C4-2B (cell line): Measurements from ENCODE around the gene EFNA2.
"Not testable (repeated sequence)": the region's sequence is repeated elsewhere in the genome, so short reads cannot be mapped to it uniquely, and the experiment has no call there.

ENCODE experiments used
- H3K27ac ChIP-seq: fragments of 450-650 bp; 2 replicates; pipeline ENCODE4 v1.5.1; 2017
- ZFX ChIP-seq: fragments of 450-650 bp; IDR thresholded peaks from 2 replicates; pipeline ENCODE4 v1.6.1; 2017
- TF ChIP-seq, protein P1 (sequence below): fragments of 450-650 bp; conservative IDR thresholded peaks from 2 replicates; pipeline ENCODE4 v1.5.1; 2017; ENCODE audit warnings: mild to moderate bottlenecking

EFNA2 gene

DNA sequence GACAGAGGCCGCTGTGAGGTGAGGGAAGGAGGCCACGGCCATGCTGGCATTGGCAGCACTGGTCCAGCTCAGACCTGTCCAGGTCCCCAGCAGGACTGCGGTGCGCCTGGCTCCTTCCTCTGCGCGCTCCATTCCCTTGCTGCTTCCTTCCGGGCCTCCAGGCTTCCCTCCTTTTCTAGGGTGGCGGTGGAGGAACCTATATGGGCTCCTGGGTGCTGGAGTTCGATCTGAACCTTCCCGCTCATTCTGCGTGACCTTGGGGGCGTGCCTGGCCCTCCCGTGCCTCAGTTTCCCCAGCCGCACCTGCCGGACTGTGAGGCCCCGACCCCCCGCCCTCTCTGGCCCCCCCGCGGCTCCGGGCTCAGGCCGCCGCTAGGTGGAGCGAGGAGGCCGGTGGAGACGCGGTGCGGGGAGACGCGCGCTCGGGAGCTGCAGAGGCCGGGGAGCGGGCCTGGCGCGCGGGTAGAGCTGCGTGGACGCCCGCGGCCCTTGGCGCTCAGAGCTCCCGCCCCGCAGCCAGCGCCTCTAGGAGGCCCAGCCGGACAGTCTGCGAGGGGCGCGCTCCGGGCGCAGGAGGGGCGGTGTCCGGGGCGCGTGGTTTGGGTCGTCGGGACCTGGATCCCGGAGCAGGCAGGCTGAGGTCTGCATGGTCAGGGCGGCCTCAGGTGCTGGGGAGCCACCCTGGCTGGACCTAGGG, 29.9 kb downstream of the EFNA2 start:
- H3K27ac ChIP-seq = no peak overlapping the region
- TF ChIP-seq, protein P1, sequence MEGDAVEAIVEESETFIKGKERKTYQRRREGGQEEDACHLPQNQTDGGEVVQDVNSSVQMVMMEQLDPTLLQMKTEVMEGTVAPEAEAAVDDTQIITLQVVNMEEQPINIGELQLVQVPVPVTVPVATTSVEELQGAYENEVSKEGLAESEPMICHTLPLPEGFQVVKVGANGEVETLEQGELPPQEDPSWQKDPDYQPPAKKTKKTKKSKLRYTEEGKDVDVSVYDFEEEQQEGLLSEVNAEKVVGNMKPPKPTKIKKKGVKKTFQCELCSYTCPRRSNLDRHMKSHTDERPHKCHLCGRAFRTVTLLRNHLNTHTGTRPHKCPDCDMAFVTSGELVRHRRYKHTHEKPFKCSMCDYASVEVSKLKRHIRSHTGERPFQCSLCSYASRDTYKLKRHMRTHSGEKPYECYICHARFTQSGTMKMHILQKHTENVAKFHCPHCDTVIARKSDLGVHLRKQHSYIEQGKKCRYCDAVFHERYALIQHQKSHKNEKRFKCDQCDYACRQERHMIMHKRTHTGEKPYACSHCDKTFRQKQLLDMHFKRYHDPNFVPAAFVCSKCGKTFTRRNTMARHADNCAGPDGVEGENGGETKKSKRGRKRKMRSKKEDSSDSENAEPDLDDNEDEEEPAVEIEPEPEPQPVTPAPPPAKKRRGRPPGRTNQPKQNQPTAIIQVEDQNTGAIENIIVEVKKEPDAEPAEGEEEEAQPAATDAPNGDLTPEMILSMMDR = peak; percentile 89
- no peak for TF ChIP-seq ZFX

DNA sequence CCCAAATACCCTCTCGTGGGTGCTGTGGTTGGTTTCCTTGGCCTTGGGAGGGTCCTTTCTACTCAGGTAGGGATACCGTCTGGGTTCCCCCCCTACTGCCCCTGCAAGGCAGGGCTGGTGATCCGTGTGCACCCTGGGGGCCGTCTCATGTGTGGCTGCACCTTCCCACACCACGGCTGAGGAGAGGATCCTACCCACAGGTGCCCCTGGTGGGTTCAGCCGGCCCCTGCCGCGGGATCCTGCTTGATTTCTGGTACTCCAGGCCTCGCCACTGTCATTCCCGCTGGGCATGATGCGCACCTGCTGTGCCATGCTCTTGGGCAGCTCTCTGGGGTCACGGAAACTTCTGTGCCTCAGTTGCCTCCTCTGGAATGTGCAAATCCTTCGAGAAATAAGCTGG, 30.8 kb downstream of the EFNA2 start:
- TF ChIP-seq, protein P1 = no peak
- TF ChIP-seq ZFX = no peak
- no peak overlapping the region for H3K27ac ChIP-seq

DNA sequence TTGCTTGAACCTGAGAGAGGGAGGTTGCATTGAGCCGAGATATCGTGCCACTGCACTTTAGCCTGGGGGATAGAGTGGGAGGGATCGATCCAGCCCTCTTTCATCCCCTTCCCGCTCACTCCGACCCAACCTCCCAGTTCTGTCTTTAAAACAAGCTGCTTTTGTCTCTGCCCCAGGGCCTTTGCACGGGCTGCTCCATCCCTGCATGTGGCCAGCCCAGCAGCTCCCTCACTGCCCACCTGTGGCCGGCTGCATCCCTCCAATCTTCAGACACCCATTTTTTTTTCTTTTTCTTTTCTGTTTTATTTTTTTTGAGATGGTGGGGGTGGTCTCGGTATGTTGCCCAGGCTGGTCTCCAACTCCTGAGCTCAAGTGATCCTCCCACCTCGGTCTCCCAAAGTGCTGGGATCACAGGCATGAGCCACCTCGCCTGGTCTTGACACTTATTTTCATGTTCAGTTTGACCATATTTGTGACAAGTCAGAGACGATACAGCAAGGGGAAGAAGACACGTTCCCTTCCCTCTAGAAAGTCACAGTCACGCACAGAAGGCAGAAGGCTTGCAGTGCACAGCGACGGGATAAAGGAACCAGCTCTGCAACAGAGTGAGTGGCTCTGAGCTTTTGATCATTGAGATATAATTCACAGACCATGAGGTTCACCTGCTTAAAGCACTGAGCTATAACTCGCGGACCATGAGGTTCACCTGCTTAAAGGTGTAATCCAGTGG, 31.8 kb downstream of the EFNA2 start:
- H3K27ac ChIP-seq = no peak overlapping the region
- TF ChIP-seq, protein P1 = no peak
- TF ChIP-seq ZFX = no peak

DNA sequence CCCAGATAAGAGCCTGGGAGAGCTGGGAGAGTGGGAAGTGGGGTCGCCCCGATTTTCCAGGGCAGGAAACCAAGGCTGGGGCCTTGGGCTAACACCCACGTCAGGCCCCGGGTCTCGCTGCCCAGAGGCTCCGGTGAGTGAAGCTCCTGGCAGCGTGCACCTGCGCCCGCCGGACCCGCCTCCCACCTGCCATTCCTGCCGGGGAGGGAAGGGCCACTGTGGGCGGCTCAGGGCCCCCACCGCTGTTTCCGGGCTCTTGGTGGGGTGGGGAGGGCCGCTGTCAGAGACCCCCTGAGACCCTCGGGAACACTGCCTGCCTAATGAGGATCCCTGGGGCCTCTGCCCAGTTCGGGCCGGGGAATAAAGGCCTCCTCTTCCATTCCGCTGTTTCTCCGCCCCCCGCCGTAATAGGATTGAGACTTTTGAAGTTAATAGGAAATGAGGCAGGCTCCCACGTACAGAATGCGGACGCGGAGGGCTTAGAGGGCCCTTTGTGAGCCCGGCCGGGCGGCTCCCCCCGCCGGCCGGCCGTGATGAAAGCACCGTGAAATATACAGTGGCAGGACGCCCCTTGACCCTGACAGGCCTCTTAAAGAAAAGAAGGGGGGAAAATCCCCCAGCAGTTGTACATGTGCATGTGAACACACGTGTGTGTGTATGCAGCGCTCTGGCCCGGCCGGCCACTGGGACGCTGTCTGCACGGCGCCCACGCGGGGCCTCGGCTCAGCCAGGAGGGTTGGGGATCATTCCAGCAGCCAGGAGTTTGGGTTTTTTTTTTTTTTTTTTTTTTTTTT, 33.2 kb downstream of the EFNA2 start:
- no peak for TF ChIP-seq ZFX
- TF ChIP-seq, protein P1 = no peak
- H3K27ac ChIP-seq = no peak overlapping the region

DNA sequence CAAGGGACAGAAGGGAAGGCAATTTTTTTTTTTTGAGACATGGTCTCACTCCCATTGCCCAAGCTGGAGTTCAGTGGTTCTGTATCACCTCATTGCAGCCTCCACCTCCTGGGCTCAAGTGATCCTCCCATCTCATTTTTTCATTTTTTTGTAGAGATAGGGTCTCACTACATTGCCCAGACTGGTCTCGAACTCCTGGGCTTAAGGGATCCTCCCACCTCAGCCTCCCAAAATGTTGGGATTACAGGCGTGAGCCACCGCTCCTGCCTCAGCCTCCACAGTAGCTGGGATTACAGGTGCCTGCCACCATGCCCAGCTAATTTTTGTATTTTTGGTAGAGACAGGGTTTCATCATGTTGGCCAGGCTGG, 34.6 kb downstream of the EFNA2 start:
- not testable (repeated sequence) for H3K27ac ChIP-seq

DNA sequence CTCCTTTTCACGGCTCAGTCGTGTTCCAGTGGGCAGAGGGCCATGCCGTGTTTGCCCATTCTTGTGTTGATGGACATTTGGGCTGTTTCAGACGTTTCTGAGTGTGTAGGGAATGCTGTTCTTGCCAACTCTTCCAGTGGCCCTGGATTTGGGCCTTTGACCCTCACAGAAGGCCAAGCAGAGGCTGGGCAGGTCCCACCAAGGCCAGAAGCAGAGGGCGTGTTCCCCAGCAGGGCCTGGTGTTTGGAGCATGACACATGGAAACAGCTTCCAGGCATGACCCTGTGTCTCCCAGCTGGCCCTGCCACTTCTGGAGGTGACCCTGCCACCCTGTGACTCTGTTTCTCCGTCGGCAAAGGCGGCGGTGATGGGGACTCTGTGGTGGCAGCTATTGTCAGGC, 35.9 kb downstream of the EFNA2 start:
- TF ChIP-seq, protein P1 = no peak
- no peak for TF ChIP-seq ZFX
- H3K27ac ChIP-seq = no peak overlapping the region

DNA sequence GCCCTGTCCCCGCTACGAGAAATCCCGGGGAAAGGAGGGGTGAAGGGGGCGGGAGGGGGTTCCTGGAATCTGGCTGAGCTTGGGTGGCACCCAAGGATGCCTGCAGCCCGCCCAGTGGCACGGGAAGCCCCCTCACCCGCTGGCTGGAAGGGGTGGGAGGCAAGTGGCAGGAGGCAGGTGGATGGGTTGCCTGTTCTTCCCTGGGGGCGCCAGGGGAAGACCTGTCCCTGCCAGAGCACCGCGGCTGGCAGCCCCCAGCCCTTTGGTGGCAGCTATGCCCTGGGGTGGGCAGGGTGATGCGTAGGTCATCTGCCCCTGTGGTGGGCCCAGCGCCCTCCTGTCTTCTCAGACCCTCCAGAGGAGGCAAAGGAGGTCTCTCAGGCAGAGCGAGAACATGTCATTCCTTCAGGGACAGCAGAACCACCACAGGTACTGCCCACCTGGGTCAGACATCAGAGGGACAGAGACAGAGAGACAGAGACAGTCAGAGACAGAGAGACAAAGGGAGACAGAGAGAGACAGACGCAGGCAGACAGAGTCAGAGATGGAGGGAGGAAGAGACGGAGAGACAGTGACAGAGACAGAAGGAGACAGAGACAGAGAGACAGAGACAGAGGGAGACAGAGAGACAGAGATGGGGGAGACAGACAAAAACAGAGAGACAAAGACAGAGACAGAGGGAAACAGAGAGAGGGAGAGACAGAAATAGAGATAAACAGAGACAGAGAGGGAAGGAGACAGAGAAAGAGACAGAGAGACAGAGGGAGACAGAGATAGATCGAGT, 36.7 kb downstream of the EFNA2 start:
- TF ChIP-seq ZFX = no peak
- TF ChIP-seq, protein P1 = no peak
- no peak overlapping the region for H3K27ac ChIP-seq
